Activated CD4-positive, alpha-beta memory T cell treated with anti-CD3 and anti-CD28 coated beads for 36 hours (primary cell): ENCODE results near the gene GALNT2. TPM values are rescaled to one million over a fixed set of nuclear protein-coding genes. Genes with fewer than 3 reads are reported as not detected.
A peak's percentile ranks its signal among the peaks of the same experiment; 100 is the strongest.

Source experiments
- CTCF ChIA-PET: fragments of 350-600 bp; sonication (Branson Sonifier 250); formaldehyde crosslinking; loops from one replicate; lab custom pipeline; 2021; ENCODE audit warnings: antibody characterized with exemption, inconsistent platforms; lab: Charles Lee
- POLR2A ChIA-PET: fragments of 350-600 bp; sonication (Branson Sonifier 250); formaldehyde crosslinking; loops from one replicate; lab custom pipeline; 2021; ENCODE audit warnings: antibody characterized with exemption; lab: Charles Lee
- DNase-seq: peaks from one replicate; pipeline ENCODE4 v3.0.0-alpha.2; 2020
- H3K27ac Mint-ChIP-seq: one replicate; pipeline ENCODE4 v1.8.0; 2021; ENCODE audit warnings: mixed read lengths
- H3K27me3 Mint-ChIP-seq: one replicate; pipeline ENCODE4 v1.8.0; 2021; ENCODE audit warnings: mixed read lengths
- H3K36me3 Mint-ChIP-seq: one replicate; pipeline ENCODE4 v1.8.0; 2021; ENCODE audit warnings: mixed read lengths
- H3K4me1 Mint-ChIP-seq: one replicate; pipeline ENCODE4 v1.8.0; 2021; ENCODE audit warnings: low read depth, mixed read lengths
- H3K4me3 Mint-ChIP-seq: one replicate; pipeline ENCODE4 v1.8.0; 2021; ENCODE audit warnings: mild to moderate bottlenecking, mixed read lengths
- H3K9me3 Mint-ChIP-seq: one replicate; pipeline ENCODE4 v1.8.0; 2021; ENCODE audit warnings: mixed read lengths
- intact Hi-C: fragments of 100-400 bp; cut with micrococcal nuclease; formaldehyde crosslinking; loops from one replicate; pipeline ENCODE4 v1.15.1; 2023
- total RNA-seq, 2 experiments: library from RNA; stranded (reverse); gene quantifications; one replicate each; pipeline ENCODE4 v1.2.3, GENCODE V29; 2021

The GALNT2 gene
- total RNA-seq, 2 experiments from 2014 or later = 49.5 to 51.0 TPM

DNA sequence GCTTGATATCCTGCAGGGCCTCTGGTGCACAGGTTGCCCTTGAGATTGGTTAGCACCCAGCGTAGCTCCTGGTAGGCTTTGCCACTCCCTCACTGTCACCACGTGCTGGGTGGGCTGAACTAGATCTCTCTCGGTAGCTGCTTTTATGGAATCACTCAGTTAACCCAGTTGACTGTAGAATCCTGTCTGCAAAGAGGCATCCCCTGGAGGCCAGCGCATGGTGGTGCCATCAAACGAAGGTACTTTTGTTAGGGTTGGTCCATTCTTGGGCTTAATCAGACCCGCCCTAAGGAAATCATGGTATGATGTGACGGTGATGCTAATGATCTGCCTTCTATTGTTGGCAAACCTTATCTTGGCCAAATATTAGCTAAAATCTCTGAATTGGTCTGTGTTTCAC lies 153.4 kb downstream of the GALNT2 start:
- CTCF ChIA-PET = interaction anchor here (0.9 kb wide), 1 partner anchor 9 kb away, joined by 3 read pairs; no protein-coding TSS in a partner anchor

DNA sequence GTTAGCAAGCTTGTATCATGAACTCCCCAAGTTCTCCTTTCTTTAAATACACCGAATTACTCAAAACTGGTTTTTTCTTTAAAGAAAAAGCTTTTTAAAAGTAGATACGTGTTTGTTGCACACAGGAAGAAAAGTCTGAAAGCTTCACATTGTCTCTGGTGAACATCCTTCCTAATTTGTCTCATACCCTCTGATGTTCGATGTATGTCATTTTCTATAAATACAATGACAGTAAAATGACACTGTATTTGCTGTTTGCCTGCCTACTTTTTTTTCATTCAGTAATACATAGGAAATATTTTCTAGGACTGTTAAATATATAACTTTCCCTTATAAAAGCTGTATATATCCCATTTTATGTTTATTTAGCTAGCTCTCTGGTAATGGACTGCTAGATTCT lies 153.9 kb downstream of the GALNT2 start:
- POLR2A ChIA-PET = no interaction called here
- no peaks in the 10 kb centered on the region for H3K9me3 Mint-ChIP-seq
- H3K4me3 Mint-ChIP-seq = no peak overlapping the region
- peaks cover 2% of the 10 kb centered on the region for H3K4me1 Mint-ChIP-seq
- H3K27ac Mint-ChIP-seq = no peak overlapping the region
- CTCF ChIA-PET = interaction anchor here (0.9 kb wide), 1 partner anchor 9 kb away, joined by 3 read pairs; no protein-coding TSS in a partner anchor
- intact Hi-C loops = no loop called here
- H3K27me3 Mint-ChIP-seq = no peaks in the 10 kb centered on the region
- no peaks in the 10 kb centered on the region for H3K36me3 Mint-ChIP-seq
- DNase-seq = no peak

More for the DNA sequence above, 153.4 kb downstream of the GALNT2 start:
- intact Hi-C loops = no loop called here
- POLR2A ChIA-PET = no interaction called here
- Mint-ChIP-seq H3K36me3 (peaks cover 3% of the 10 kb centered on the region), H3K27ac (no peak overlapping the region), H3K4me3 (no peak overlapping the region), H3K9me3 (no peaks in the 10 kb centered on the region), H3K27me3 (no peaks in the 10 kb centered on the region), H3K4me1 (peaks cover 2% of the 10 kb centered on the region)
- no peak for DNase-seq

DNA sequence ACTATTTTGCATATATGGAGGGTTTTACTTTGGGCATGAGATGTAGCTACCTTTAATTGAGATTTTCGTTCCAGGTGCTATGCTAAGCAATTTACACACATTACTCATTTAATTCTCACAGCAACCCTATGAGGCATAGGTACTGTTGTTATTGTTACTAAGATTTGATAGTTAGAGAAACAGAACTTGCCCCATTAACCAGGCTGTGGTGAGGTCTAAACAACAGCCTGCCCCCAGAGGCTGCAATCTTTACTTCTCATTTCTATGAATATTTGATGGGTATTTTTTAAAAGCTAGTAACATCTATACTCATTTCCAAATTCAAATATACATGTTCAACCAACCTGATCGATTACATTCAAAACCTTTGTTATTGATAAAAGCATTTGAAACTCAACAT lies 155.6 kb downstream of the GALNT2 start:
- ChIA-PET POLR2A (no interaction called here), CTCF (interaction anchor here (0.6 kb wide), 1 partner anchor 9 kb away, joined by 3 read pairs; no protein-coding TSS in a partner anchor)
- no peak overlapping the region for H3K27ac Mint-ChIP-seq
- no peaks in the 10 kb centered on the region for H3K9me3 Mint-ChIP-seq
- DNase-seq = no peak
- intact Hi-C loops = no loop called here
- no peak overlapping the region for H3K4me3 Mint-ChIP-seq
- H3K4me1 Mint-ChIP-seq = peaks cover 2% of the 10 kb centered on the region
- no peaks in the 10 kb centered on the region for H3K36me3 Mint-ChIP-seq
- no peaks in the 10 kb centered on the region for H3K27me3 Mint-ChIP-seq

DNA sequence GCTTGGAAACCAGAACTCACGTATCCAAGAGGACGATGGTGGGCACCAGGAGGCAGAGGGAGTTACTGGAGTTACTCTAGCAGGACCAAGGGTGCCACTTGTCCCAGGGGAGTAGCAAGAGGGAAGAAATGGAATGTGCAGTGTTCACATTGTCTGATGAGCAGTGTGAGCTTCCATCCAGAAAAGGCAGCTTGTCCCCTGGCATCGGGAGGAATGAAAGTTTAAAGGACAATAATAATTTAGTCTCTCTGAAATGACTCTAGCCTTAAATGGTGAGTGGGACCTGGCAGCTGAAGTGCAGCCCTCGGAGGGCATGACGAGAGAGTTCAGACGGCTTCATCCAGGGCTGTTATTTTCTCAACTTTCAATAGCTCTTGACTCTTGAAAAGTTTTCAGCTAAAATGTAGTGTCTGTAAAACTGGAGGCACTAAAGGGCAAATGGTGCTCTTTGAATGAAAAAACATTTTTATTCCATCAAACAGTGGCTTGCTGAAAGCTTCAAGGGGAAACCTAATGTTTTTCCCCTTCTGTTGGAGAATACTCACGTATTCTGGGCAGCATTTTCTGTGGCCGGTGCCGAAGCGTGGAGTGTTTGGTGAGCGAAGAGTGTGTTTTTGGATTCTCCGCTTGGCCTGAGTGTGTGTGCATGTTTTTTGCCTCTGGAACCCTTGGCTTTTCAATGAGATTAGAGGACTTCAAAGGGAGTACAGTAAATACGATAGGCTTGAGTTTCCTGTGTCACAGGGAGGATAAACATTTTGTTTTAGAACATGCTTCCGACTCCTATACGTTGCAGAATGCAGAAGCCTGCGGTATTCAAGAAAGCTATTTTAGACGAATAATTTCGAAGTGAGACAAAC lies 157.3 kb downstream of the GALNT2 start:
- intact Hi-C loops = no loop called here
- no peaks in the 10 kb centered on the region for H3K27me3 Mint-ChIP-seq
- H3K36me3 Mint-ChIP-seq = no peaks in the 10 kb centered on the region
- ChIA-PET POLR2A (no interaction called here), CTCF (interaction anchor here (1.9 kb wide), 1 partner anchor 563 kb away, joined by 7 read pairs; no protein-coding TSS in a partner anchor)
- no peak for DNase-seq
- H3K9me3 Mint-ChIP-seq = no peaks in the 10 kb centered on the region
- H3K4me3 Mint-ChIP-seq = no peak overlapping the region
- no peak overlapping the region for H3K27ac Mint-ChIP-seq
- peaks cover 2% of the 10 kb centered on the region for H3K4me1 Mint-ChIP-seq

GRCh38 chr1:230226007-230226800 lies 159.2 kb downstream of the GALNT2 start:
- Mint-ChIP-seq H3K27me3 (no peaks in the 10 kb centered on the region), H3K9me3 (no peaks in the 10 kb centered on the region), H3K4me1 (peaks cover 6% of the 10 kb centered on the region), H3K27ac (no peak overlapping the region), H3K4me3 (no peak overlapping the region), H3K36me3 (peaks cover 3% of the 10 kb centered on the region)
- POLR2A ChIA-PET = no interaction called here
- intact Hi-C loops = no loop called here
- CTCF ChIA-PET = no interaction called here
- no peak for DNase-seq

DNA sequence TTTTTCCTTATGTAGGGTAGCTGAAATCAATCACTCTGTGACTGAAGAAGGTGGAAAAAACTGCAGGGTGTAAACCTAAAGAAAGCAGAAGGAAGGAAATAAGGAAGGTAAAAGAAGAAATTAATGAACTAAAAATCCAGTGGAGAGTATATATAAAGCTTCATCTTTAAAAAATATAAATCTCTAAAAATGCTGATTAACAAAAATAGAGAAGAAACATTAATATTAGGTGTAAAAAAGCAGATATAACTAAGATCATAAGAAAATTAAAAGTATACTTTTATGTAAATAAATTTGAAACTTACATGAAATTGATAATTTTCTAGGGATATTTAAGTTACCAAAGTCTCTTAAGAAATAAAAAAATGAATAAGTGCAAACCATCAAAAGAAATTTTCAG lies 159.8 kb downstream of the GALNT2 start:
- Mint-ChIP-seq H3K4me3 (no peak overlapping the region), H3K36me3 (peaks cover 5% of the 10 kb centered on the region), H3K27me3 (no peaks in the 10 kb centered on the region), H3K9me3 (no peaks in the 10 kb centered on the region), H3K27ac (no peak overlapping the region), H3K4me1 (peaks cover 11% of the 10 kb centered on the region)
- intact Hi-C loops = no loop called here
- ChIA-PET CTCF (no interaction called here), POLR2A (no interaction called here)
- no peak for DNase-seq

- Mint-ChIP-seq H3K27ac (no peak overlapping the region), H3K36me3 (peaks cover 5% of the 10 kb centered on the region), H3K4me3 (no peak overlapping the region), H3K9me3 (no peaks in the 10 kb centered on the region), H3K4me1 (peaks cover 13% of the 10 kb centered on the region), H3K27me3 (no peaks in the 10 kb centered on the region)
- CTCF ChIA-PET = no interaction called here
- DNase-seq = no peak
- intact Hi-C loops = no loop called here
- POLR2A ChIA-PET = no interaction called here
Observed at GRCh38 chr1:230228236-230228897, 161.3 kb downstream of the GALNT2 start.

DNA sequence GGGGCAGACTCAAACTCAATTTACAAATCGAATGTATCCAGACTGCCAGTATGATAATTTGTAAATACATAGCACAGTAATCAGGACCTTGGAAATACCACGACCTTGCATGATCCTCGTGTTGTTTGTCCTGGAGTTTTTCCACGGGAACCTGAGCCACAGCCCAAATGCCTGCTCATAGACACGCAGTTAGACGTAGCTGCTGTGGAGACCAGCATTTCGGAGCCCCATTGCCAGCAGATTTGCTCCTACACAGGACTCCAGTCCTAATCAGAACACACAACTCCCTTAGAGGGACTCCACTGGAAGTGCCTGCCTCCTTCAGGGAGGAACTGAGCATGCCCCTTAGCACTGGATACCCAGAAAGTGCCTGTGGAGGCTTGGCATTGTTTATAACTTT lies 163.2 kb downstream of the GALNT2 start:
- POLR2A ChIA-PET = no interaction called here

GRCh38 chr1:230230948-230231773 lies 164.1 kb downstream of the GALNT2 start:
- H3K4me1 Mint-ChIP-seq = peaks cover 13% of the 10 kb centered on the region
- ChIA-PET CTCF (interaction anchor here (1.2 kb wide), 1 partner anchor 8 kb away, joined by 3 read pairs; no protein-coding TSS in a partner anchor), POLR2A (interaction anchor here (0.9 to 1.2 kb wide), 2 partner anchors 20 to 22 kb away, joined by 3 to 4 read pairs; no protein-coding TSS in a partner anchor)
- no peaks in the 10 kb centered on the region for H3K9me3 Mint-ChIP-seq
- H3K36me3 Mint-ChIP-seq = peaks cover 14% of the 10 kb centered on the region
- intact Hi-C loops = no loop called here
- no peak for DNase-seq
- peak overlapping the region; percentile 40 for H3K27ac Mint-ChIP-seq
- H3K4me3 Mint-ChIP-seq = no peak overlapping the region
- H3K27me3 Mint-ChIP-seq = no peaks in the 10 kb centered on the region

More for the DNA sequence above, 163.2 kb downstream of the GALNT2 start:
- Mint-ChIP-seq H3K27me3 (no peaks in the 10 kb centered on the region), H3K4me3 (no peak overlapping the region), H3K27ac (no peak overlapping the region), H3K9me3 (no peaks in the 10 kb centered on the region), H3K4me1 (peaks cover 13% of the 10 kb centered on the region), H3K36me3 (peaks cover 7% of the 10 kb centered on the region)
- CTCF ChIA-PET = no interaction called here
- intact Hi-C loops = no loop called here
- DNase-seq = no peak

- intact Hi-C loops = no loop called here
- DNase-seq = peak; percentile 51
- H3K27ac Mint-ChIP-seq = peak overlapping the region; percentile 40
- POLR2A ChIA-PET = interaction anchor here (0.9 to 1.2 kb wide), 3 partner anchors 9 to 23 kb away, joined by 3 to 4 read pairs (median 3); no protein-coding TSS in a partner anchor
- H3K9me3 Mint-ChIP-seq = no peaks in the 10 kb centered on the region
- H3K27me3 Mint-ChIP-seq = no peaks in the 10 kb centered on the region
- no peak overlapping the region for H3K4me3 Mint-ChIP-seq
- CTCF ChIA-PET = interaction anchor here (1.2 kb wide), 1 partner anchor 9 kb away, joined by 3 read pairs; no protein-coding TSS in a partner anchor
- peaks cover 13% of the 10 kb centered on the region for H3K4me1 Mint-ChIP-seq
- peaks cover 14% of the 10 kb centered on the region for H3K36me3 Mint-ChIP-seq
Observed at GRCh38 chr1:230231774-230232145, 164.7 kb downstream of the GALNT2 start.

- Mint-ChIP-seq H3K4me1 (peaks cover 13% of the 10 kb centered on the region), H3K4me3 (no peak overlapping the region)
- CTCF ChIA-PET = no interaction called here
Observed at GRCh38 chr1:230232371-230232771, 165.3 kb downstream of the GALNT2 start.

More at GRCh38 chr1:230232371-230232771, 165.3 kb downstream of the GALNT2 start:
- Mint-ChIP-seq H3K27me3 (no peaks in the 10 kb centered on the region), H3K9me3 (no peaks in the 10 kb centered on the region), H3K36me3 (peaks cover 19% of the 10 kb centered on the region), H3K27ac (no peak overlapping the region)
- DNase-seq = no peak
- intact Hi-C loops = no loop called here
- POLR2A ChIA-PET = interaction anchor here (0.9 to 1.2 kb wide), 3 partner anchors 9 to 23 kb away, joined by 3 to 4 read pairs (median 3); no protein-coding TSS in a partner anchor
